ENCODE data around the gene GRM7. TPM values are rescaled to one million over a fixed set of nuclear protein-coding genes. Genes with fewer than 3 reads are reported as not detected.

Gene GRM7
- total RNA-seq, 1 donor from 2014 or later = 1.5 TPM

- Mint-ChIP-seq H3K36me3 (ENCODE audit: low read depth) (no peaks in the 10 kb centered on the region), H3K4me1 (no peaks in the 10 kb centered on the region), H3K9me3 (no peaks in the 10 kb centered on the region), H3K27me3 (ENCODE audit: low read depth) (no peaks in the 10 kb centered on the region), H3K27ac (ENCODE audit: unreplicated experiment) (no peak overlapping the region), H3K4me3 (no peak overlapping the region)
- DNase-seq (ENCODE audit: low read depth, low spot score) = no peak
- TF ChIP-seq CTCF (conservative IDR thresholded peaks at IDR 0.05) = no peak
Measured at GRCh38 chr3:7038394-7038793, 177.5 kb downstream of the GRM7 start.

GRCh38 chr3:7062714-7063113 is 201.8 kb downstream of the GRM7 start:
- no peaks in the 10 kb centered on the region for H3K27me3 Mint-ChIP-seq (ENCODE audit: low read depth)
- H3K36me3 Mint-ChIP-seq (ENCODE audit: low read depth) = no peaks in the 10 kb centered on the region
- H3K9me3 Mint-ChIP-seq = peaks cover 16% of the 10 kb centered on the region
- no peak overlapping the region for H3K27ac Mint-ChIP-seq (ENCODE audit: unreplicated experiment)
- H3K4me1 Mint-ChIP-seq = no peaks in the 10 kb centered on the region
- DNase-seq (ENCODE audit: low read depth, low spot score) = no peak
- H3K4me3 Mint-ChIP-seq = no peak overlapping the region
- TF ChIP-seq CTCF (conservative IDR thresholded peaks at IDR 0.05) = no peak

GRCh38 chr3:7070461-7070860 is 209.5 kb downstream of the GRM7 start:
- no peak for DNase-seq (ENCODE audit: low read depth, low spot score)
- H3K4me1 Mint-ChIP-seq = no peaks in the 10 kb centered on the region
- H3K36me3 Mint-ChIP-seq (ENCODE audit: low read depth) = no peaks in the 10 kb centered on the region
- no peak overlapping the region for H3K4me3 Mint-ChIP-seq
- H3K27ac Mint-ChIP-seq (ENCODE audit: unreplicated experiment) = no peak overlapping the region
- no peaks in the 10 kb centered on the region for H3K27me3 Mint-ChIP-seq (ENCODE audit: low read depth)
- H3K9me3 Mint-ChIP-seq = peaks cover 2% of the 10 kb centered on the region
- TF ChIP-seq CTCF (conservative IDR thresholded peaks at IDR 0.05) = no peak

- H3K4me3 Mint-ChIP-seq = no peak overlapping the region
- no peaks in the 10 kb centered on the region for H3K36me3 Mint-ChIP-seq (ENCODE audit: low read depth)
- H3K27me3 Mint-ChIP-seq (ENCODE audit: low read depth) = no peaks in the 10 kb centered on the region
- no peak overlapping the region for H3K27ac Mint-ChIP-seq (ENCODE audit: unreplicated experiment)
- no peak for DNase-seq (ENCODE audit: low read depth, low spot score)
- H3K9me3 Mint-ChIP-seq = no peaks in the 10 kb centered on the region
- peak; percentile 27 for TF ChIP-seq CTCF (conservative IDR thresholded peaks at IDR 0.05)
- no peaks in the 10 kb centered on the region for H3K4me1 Mint-ChIP-seq
Measured at GRCh38 chr3:7074217-7074616, 213.3 kb downstream of the GRM7 start.

- Mint-ChIP-seq H3K4me3 (no peak overlapping the region), H3K27ac (ENCODE audit: unreplicated experiment) (no peak overlapping the region)
- TF ChIP-seq CTCF (conservative IDR thresholded peaks at IDR 0.05) = no peak
Measured at GRCh38 chr3:7075117-7075516, 214.2 kb downstream of the GRM7 start.

GRCh38 chr3:7075901-7076300 is 215.0 kb downstream of the GRM7 start:
- Mint-ChIP-seq H3K9me3 (no peaks in the 10 kb centered on the region), H3K4me3 (no peak overlapping the region), H3K4me1 (no peaks in the 10 kb centered on the region), H3K36me3 (ENCODE audit: low read depth) (no peaks in the 10 kb centered on the region), H3K27me3 (ENCODE audit: low read depth) (no peaks in the 10 kb centered on the region), H3K27ac (ENCODE audit: unreplicated experiment) (no peak overlapping the region)
- TF ChIP-seq CTCF (conservative IDR thresholded peaks at IDR 0.05) = peak; percentile 45
- no peak for DNase-seq (ENCODE audit: low read depth, low spot score)

More at GRCh38 chr3:7075117-7075516, 214.2 kb downstream of the GRM7 start:
- Mint-ChIP-seq H3K4me1 (no peaks in the 10 kb centered on the region), H3K36me3 (ENCODE audit: low read depth) (no peaks in the 10 kb centered on the region), H3K27me3 (ENCODE audit: low read depth) (no peaks in the 10 kb centered on the region), H3K9me3 (no peaks in the 10 kb centered on the region)
- DNase-seq (ENCODE audit: low read depth, low spot score) = no peak

Measured in neural crest cell (in vitro differentiated cells).